ENCODE measurements around the gene HMG20A. TPM values are rescaled to one million over a fixed set of nuclear protein-coding genes. Genes with fewer than 3 reads are reported as not detected.

The HMG20A gene
- total RNA-seq, 1 experiment from 2014 or later: 54.0 TPM

DNA sequence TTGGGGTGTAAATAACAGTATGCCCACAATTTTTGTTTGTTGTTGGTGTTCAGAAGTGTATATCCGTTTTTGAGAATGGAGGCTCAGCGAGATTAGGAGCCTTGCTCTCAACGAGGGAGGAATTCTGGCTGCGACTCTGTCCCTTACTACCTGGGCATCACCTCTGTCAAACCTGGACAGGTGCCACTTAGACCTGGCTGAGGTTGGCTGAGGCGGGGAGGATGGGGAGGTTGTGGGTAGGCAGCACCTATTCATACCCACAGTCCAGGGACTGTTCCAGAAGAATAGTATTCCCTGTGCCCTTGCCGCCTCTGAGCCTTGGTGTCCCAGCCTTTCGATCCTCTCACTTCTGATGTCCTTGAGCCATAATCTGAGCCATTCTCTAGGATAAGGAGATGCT is 112.2 kb downstream of the HMG20A start:
- DNase-seq (ENCODE audit: low read depth, low spot score) (no peak), ATAC-seq (no peak)
- H3K27me3 ChIP-seq (ENCODE audit: control insufficient read depth, insufficient read depth, low read length): no peaks in the 10 kb centered on the region
- no peaks in the 10 kb centered on the region for H3K36me3 ChIP-seq (ENCODE audit: control insufficient read depth, insufficient read depth, low read length)
- H3K9me3 ChIP-seq (ENCODE audit: control insufficient read depth, insufficient read depth, low read depth, low read length): no peaks in the 10 kb centered on the region
- intact Hi-C loops (cut with micrococcal nuclease; ENCODE audit: unreplicated experiment): no loop called here
- TF ChIP-seq POLR2AphosphoS5 (IDR thresholded peaks at IDR 0.05; ENCODE audit: low read depth, low read length) (no peak), REST (IDR thresholded peaks at IDR 0.05; ENCODE audit: insufficient read depth in 1 of 2, low read depth in 2 of 2, low read length in 1 of 2) (no peak), CTCF (IDR thresholded peaks at IDR 0.05) (no peak), SIN3A (IDR thresholded peaks at IDR 0.05; ENCODE audit: borderline replicate concordance, insufficient read depth, low read depth, low read length) (no peak), TCF7L2 (IDR thresholded peaks at IDR 0.05; ENCODE audit: low read depth, low read length) (no peak)
- no peak overlapping the region for H3K4me3 ChIP-seq (ENCODE audit: low read depth in 2 of 2, low read length in 2 of 2)
- ChIA-PET POLR2A (no interaction called here), CTCF (no interaction called here)
- in situ Hi-C loops (cut with HindIII; ENCODE audit: low pct_unique_long_range_greater_than_20kb, low sequenced_read_pairs): no loop called here
- BruUV-seq (replicated peaks): no TSS peak
- H3K4me1 ChIP-seq (ENCODE audit: control insufficient read depth, insufficient read depth, low read length): peaks cover 12% of the 10 kb centered on the region; the same call in 1 of the 2 replicates
- no peak overlapping the region for H3K27ac ChIP-seq (ENCODE audit: low read length)

DNA sequence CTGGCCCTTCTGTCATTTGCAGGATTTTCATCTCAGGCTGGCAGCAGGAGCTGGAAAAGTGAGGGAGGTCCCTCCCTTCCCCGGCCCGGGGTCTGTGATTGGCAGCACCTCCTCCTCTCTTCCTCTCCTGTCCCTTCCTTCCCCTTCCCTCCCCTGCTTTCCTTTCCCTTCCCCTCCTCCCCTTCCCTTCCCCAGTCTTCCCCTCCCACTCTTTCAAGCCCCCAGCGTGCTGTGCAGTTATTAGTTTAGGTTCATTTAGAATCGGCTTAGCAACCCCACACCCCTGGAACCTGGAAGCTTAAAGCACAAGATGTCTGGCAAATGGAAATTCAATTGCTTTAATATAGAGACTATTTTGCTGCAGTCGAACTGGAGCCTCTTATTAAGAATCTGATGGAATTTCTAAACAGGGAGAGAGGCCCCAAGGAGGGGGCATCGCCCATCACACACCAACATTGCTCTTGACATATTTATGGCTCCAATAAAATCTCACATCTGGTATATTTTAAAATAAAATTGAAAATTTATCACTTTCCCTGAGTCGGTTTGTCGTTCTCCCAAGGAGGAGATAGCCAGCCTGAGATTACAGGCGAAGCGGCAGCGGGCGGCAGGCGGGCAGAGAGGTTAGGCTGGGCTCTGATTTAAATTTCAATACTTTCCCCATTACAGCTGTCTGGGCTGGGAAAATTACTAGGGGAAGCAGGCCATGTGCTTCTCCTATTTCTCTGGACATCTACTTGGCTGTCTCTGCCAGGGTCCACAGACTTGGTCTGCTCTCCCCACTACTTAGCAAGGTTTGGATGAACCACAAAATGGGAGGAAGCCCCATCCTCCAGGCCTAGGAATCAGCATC is 113.1 kb downstream of the HMG20A start:
- BruUV-seq (replicated peaks): no TSS peak
- ATAC-seq: no peak
- H3K9me3 ChIP-seq (ENCODE audit: control insufficient read depth, insufficient read depth, low read depth, low read length): no peaks in the 10 kb centered on the region
- no peak overlapping the region for H3K4me3 ChIP-seq (ENCODE audit: low read depth in 2 of 2, low read length in 2 of 2)
- no peak for DNase-seq (ENCODE audit: low read depth, low spot score)
- in situ Hi-C loops (cut with HindIII; ENCODE audit: low pct_unique_long_range_greater_than_20kb, low sequenced_read_pairs) (no loop called here), intact Hi-C loops (cut with micrococcal nuclease; ENCODE audit: unreplicated experiment) (no loop called here)
- H3K27me3 ChIP-seq (ENCODE audit: control insufficient read depth, insufficient read depth, low read length): no peaks in the 10 kb centered on the region
- no peaks in the 10 kb centered on the region for H3K36me3 ChIP-seq (ENCODE audit: control insufficient read depth, insufficient read depth, low read length)
- ChIA-PET POLR2A (interaction anchor here (0.6 kb wide), 1 partner anchor 592 kb away, joined by 13 read pairs; no protein-coding TSS in a partner anchor), CTCF (no interaction called here)
- TF ChIP-seq CTCF (IDR thresholded peaks at IDR 0.05): no peak
- TF ChIP-seq POLR2AphosphoS5 (IDR thresholded peaks at IDR 0.05; ENCODE audit: low read depth, low read length): no peak
- no peak for TF ChIP-seq TCF7L2 (IDR thresholded peaks at IDR 0.05; ENCODE audit: low read depth, low read length)
- no peak for TF ChIP-seq SIN3A (IDR thresholded peaks at IDR 0.05; ENCODE audit: borderline replicate concordance, insufficient read depth, low read depth, low read length)
- TF ChIP-seq REST (IDR thresholded peaks at IDR 0.05; ENCODE audit: insufficient read depth in 1 of 2, low read depth in 2 of 2, low read length in 1 of 2): no peak
- H3K27ac ChIP-seq (ENCODE audit: low read length): peak overlapping the region; percentile 41; the same call in 1 of the 2 replicates
- H3K4me1 ChIP-seq (ENCODE audit: control insufficient read depth, insufficient read depth, low read length): peaks cover 18% of the 10 kb centered on the region

Data from Panc1 (cell line).